ENCODE results near the gene SHROOM4. TPM values are rescaled to one million over a fixed set of nuclear protein-coding genes. Genes with fewer than 3 reads are reported as not detected.

SHROOM4 gene
- total RNA-seq, 1 experiment from 2014 or later = 2.1 TPM

DNA sequence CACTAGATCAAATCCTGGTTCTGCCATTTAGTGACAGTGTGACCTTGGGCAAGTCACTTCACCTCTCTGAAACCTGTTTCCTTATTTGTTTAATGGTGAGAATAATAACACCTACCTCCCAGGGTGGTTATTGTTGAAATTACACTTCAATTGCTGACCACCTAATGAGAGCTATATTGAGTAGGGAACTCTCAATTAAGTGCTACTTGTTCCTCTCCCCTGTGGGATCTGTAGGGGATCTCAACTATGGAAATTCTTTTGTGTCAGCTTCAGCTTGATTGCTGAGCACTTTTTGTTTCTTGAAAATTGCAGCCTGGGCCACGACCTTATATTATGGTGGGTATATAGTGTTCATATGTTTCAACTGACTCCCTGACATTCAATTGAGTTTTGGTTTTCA, 102.1 kb downstream of the SHROOM4 start:
- H2BK5ac ChIP-seq (ENCODE audit: insufficient read length, low read length) = no peak overlapping the region
- H3K14ac ChIP-seq (ENCODE audit: insufficient read depth, low read length) = no peak overlapping the region
- no peak overlapping the region for H4K91ac ChIP-seq (ENCODE audit: insufficient read length, low read depth, low read length)
- no peak overlapping the region for H3K4me2 ChIP-seq (ENCODE audit: insufficient read depth, insufficient read length, low read length)
- H3K23ac ChIP-seq (ENCODE audit: insufficient read length, low read depth, low read length) = no peak overlapping the region
- H3K9me3 ChIP-seq (ENCODE audit: control insufficient read depth, low read depth, low read length) = no peaks in the 10 kb centered on the region
- H4K8ac ChIP-seq (replicated peaks; ENCODE audit: insufficient read length, low read depth, low read length) = no peak overlapping the region
- no peak overlapping the region for H2AFZ ChIP-seq (ENCODE audit: low read length)
- H3K27ac Mint-ChIP-seq = no peak overlapping the region
- peaks cover 50 to 59% of the 10 kb centered on the region in 2 experiments for H3K9me3 Mint-ChIP-seq
- no CpG with 5 or more reads among the region's 1 CpG for WGBS (ENCODE audit: extremely low coverage, insufficient read length, low lambda C conversion rate)
- H2BK120ac ChIP-seq (ENCODE audit: low read depth, low read length, poor library complexity, severe bottlenecking) = no peak overlapping the region
- no peaks in the 10 kb centered on the region for H3K27me3 ChIP-seq (ENCODE audit: insufficient read depth, low read length)
- no peak overlapping the region for H3K18ac ChIP-seq (ENCODE audit: insufficient read length, low read depth, low read length)
- H2AK5ac ChIP-seq (ENCODE audit: insufficient read length, low read length) = no peak overlapping the region
- DNase-seq = no peak
- H3K4ac ChIP-seq (ENCODE audit: low read depth, low read length) = no peak overlapping the region
- no peak overlapping the region for H3K27ac ChIP-seq (ENCODE audit: insufficient read length, low read depth, low read length)
- H3K56ac ChIP-seq (ENCODE audit: insufficient read length, low read depth, low read length) = no peak overlapping the region
- no peak overlapping the region for H2BK15ac ChIP-seq (ENCODE audit: low read depth, low read length)
- peaks cover 35 to 42% of the 10 kb centered on the region in 2 experiments for H3K4me1 Mint-ChIP-seq
- no peak overlapping the region for H2BK12ac ChIP-seq (ENCODE audit: insufficient read length, low read depth, low read length)
- no peaks in the 10 kb centered on the region for H4K20me1 ChIP-seq (ENCODE audit: control insufficient read depth, insufficient read depth, insufficient read length)
- H3K23me2 ChIP-seq (ENCODE audit: insufficient read length, low read depth, low read length, poor library complexity, severe bottlenecking) = no peaks in the 10 kb centered on the region
- H3K27me3 Mint-ChIP-seq (ENCODE audit: low read depth) = peaks cover 3% of the 10 kb centered on the region; the same call in 1 of the 2 replicates
- H3K4me1 ChIP-seq (ENCODE audit: insufficient read depth, low read length) = peaks cover 8% of the 10 kb centered on the region
- no peak overlapping the region for H3K9ac ChIP-seq (ENCODE audit: extremely low read depth, insufficient read length, low read length)
- H3K4me3 Mint-ChIP-seq = no peak overlapping the region
- H3K79me1 ChIP-seq (ENCODE audit: insufficient read depth, low read depth, low read length, poor library complexity, severe bottlenecking) = no peaks in the 10 kb centered on the region
- TF ChIP-seq, protein P1, sequence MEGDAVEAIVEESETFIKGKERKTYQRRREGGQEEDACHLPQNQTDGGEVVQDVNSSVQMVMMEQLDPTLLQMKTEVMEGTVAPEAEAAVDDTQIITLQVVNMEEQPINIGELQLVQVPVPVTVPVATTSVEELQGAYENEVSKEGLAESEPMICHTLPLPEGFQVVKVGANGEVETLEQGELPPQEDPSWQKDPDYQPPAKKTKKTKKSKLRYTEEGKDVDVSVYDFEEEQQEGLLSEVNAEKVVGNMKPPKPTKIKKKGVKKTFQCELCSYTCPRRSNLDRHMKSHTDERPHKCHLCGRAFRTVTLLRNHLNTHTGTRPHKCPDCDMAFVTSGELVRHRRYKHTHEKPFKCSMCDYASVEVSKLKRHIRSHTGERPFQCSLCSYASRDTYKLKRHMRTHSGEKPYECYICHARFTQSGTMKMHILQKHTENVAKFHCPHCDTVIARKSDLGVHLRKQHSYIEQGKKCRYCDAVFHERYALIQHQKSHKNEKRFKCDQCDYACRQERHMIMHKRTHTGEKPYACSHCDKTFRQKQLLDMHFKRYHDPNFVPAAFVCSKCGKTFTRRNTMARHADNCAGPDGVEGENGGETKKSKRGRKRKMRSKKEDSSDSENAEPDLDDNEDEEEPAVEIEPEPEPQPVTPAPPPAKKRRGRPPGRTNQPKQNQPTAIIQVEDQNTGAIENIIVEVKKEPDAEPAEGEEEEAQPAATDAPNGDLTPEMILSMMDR (conservative IDR thresholded peaks at IDR 0.05) = no peak
- H3K79me2 ChIP-seq (ENCODE audit: insufficient read depth, low read length) = no peaks in the 10 kb centered on the region
- no peak overlapping the region for H4K5ac ChIP-seq (ENCODE audit: insufficient read length, low read depth, low read length)
- H3T11ph ChIP-seq (ENCODE audit: low read length) = no peak overlapping the region
- H2BK20ac ChIP-seq (ENCODE audit: low read depth, low read length, poor library complexity, severe bottlenecking) = no peak overlapping the region
- peaks cover 0 to 4% (median 4%) of the 10 kb centered on the region in 3 experiments; a peak in 3 of 7 replicates for H3K36me3 Mint-ChIP-seq (ENCODE audit: insufficient read depth in 1 of 3, low read depth in 3 of 3)
